HepG2 (cell line): Measurements from ENCODE around the gene ITGB2. TPM values are rescaled to one million over a fixed set of nuclear protein-coding genes. Genes with fewer than 3 reads are reported as not detected.

Source experiments
- AGO1 ChIP-seq: fragments of 200-400 bp; formaldehyde crosslinking; IDR thresholded peaks from 2 replicates; pipeline ENCODE4 v1.6.1; 2017; ENCODE audit warnings: mild to moderate bottlenecking, low read depth, low read length, moderate library complexity; ENCODE audit not compliant: poor library complexity, severe bottlenecking
- ARID2 ChIP-seq: sonication (generic); formaldehyde crosslinking; IDR thresholded peaks from 2 replicates; pipeline ENCODE4 v1.8.1; 2022; ENCODE audit warnings: mild to moderate bottlenecking, missing genetic modification reagents, borderline replicate concordance
- GFI1 ChIP-seq: sonication (generic); formaldehyde crosslinking; IDR thresholded peaks from 2 replicates; pipeline ENCODE4 v1.5.0; 2020; ENCODE audit warnings: missing genetic modification reagents, mild to moderate bottlenecking, borderline replicate concordance
- HMGA1 ChIP-seq: sonication (generic); formaldehyde crosslinking; conservative IDR thresholded peaks from 2 replicates; pipeline ENCODE4 v1.4.0; 2020; ENCODE audit warnings: missing genetic modification reagents
- HNF4A ChIP-seq: sonication (generic); formaldehyde crosslinking; IDR thresholded peaks from 2 replicates; pipeline ENCODE4 v1.4.0; 2020; ENCODE audit warnings: missing genetic modification reagents
- NFKBIZ ChIP-seq: IDR thresholded peaks from 2 replicates; pipeline ENCODE4 v1.6.1; 2018; ENCODE audit warnings: missing genetic modification reagents, missing compliant biosample characterization
- PTBP1 ChIP-seq: fragments of 200-400 bp; formaldehyde crosslinking; IDR thresholded peaks from 2 replicates; pipeline ENCODE4 v1.6.1; 2018; ENCODE audit warnings: low read length, low read depth; ENCODE audit not compliant: poor library complexity, severe bottlenecking
- SNRNP70 ChIP-seq: fragments of 200-400 bp; formaldehyde crosslinking; IDR thresholded peaks from 2 replicates; pipeline ENCODE4 v1.6.1; 2017; ENCODE audit warnings: mild to moderate bottlenecking, low read depth, low read length, moderate library complexity
- SOX6 ChIP-seq, 2 experiments: fragments of 450-650 bp in 1 of 2; sonication (generic) in 1 of 2; formaldehyde crosslinking in 1 of 2; IDR thresholded peaks; 2 replicates each; pipeline versions ENCODE4 v1.4.0 to v1.6.1; 2017 to 2020; ENCODE audit warnings: antibody characterized with exemption in 1 of 2, mild to moderate bottlenecking in 1 of 2, missing genetic modification reagents in 1 of 2
- TOPORS ChIP-seq: sonication (generic); formaldehyde crosslinking; IDR thresholded peaks from 2 replicates; pipeline ENCODE4 v1.8.0; 2023; ENCODE audit warnings: mild to moderate bottlenecking, missing genetic modification reagents
- ZNF354B ChIP-seq: sonication (generic); formaldehyde crosslinking; IDR thresholded peaks from 2 replicates; pipeline ENCODE4 v1.8.0; 2022; ENCODE audit warnings: mild to moderate bottlenecking, missing genetic modification reagents
- ZNF816 ChIP-seq: sonication (generic); formaldehyde crosslinking; IDR thresholded peaks from 2 replicates; pipeline ENCODE4 v1.8.0; 2022; ENCODE audit warnings: missing genetic modification reagents, mild to moderate bottlenecking, borderline replicate concordance
- ZSCAN30 ChIP-seq: sonication (generic); formaldehyde crosslinking; IDR thresholded peaks from 2 replicates; pipeline ENCODE4 v1.5.0; 2020; ENCODE audit warnings: mild to moderate bottlenecking, missing genetic modification reagents
- ZZZ3 ChIP-seq: sonication (generic); formaldehyde crosslinking; IDR thresholded peaks from 2 replicates; pipeline ENCODE4 v1.4.0; 2020; ENCODE audit warnings: missing genetic modification reagents, mild to moderate bottlenecking, borderline replicate concordance
- polyA plus RNA-seq, 8 experiments: library from polyadenylated mRNA; depleted of rRNA in 3 of 8; stranded (reverse) in 7 of 8; unstranded in 1 of 8; fragments of >200 nt; fragmentation: Illumina TruSeq in 4 of 8; extraction: Trizol in 4 of 8; gene quantifications; 2 replicates each; pipeline versions ENCODE4 v1.2.1 to v1.2.3, GENCODE V29; 2011 to 2016; ENCODE audit warnings: low read depth in 4 of 8, missing spikeins in 1 of 8, mixed read lengths in 1 of 8; ENCODE audit not compliant: insufficient read depth in 1 of 8
- total RNA-seq, 5 experiments: library from RNA; depleted of rRNA; stranded (reverse); fragments of >200 nt; fragmentation: Illumina TruSeq; extraction: Trizol; gene quantifications; 2 replicates each; pipeline ENCODE4 v1.2.3, GENCODE V29; 2016; ENCODE audit warnings: low read depth in 1 of 5
- TF ChIP-seq, protein P1 (sequence below): sonication (generic); formaldehyde crosslinking; IDR thresholded peaks from 2 replicates; pipeline ENCODE4 v1.5.1; 2020; ENCODE audit warnings: mild to moderate bottlenecking, missing genetic modification reagents, borderline replicate concordance
- TF ChIP-seq, protein P2 (sequence below): IDR thresholded peaks from 2 replicates; pipeline ENCODE4 v1.6.1; 2012; ENCODE audit warnings: low read length, improper control_type of control experiment
- TF ChIP-seq, protein P3 (sequence below): sonication (generic); formaldehyde crosslinking; IDR thresholded peaks from 2 replicates; pipeline ENCODE4 v1.4.0; 2020; ENCODE audit warnings: mild to moderate bottlenecking, missing genetic modification reagents

ITGB2 gene
- total and polyA plus RNA-seq, 2 of the 13 experiments (the other 11 are each of a cell fraction or from before 2014, with no cell fraction given) = 4.2 to 18.0 TPM

DNA sequence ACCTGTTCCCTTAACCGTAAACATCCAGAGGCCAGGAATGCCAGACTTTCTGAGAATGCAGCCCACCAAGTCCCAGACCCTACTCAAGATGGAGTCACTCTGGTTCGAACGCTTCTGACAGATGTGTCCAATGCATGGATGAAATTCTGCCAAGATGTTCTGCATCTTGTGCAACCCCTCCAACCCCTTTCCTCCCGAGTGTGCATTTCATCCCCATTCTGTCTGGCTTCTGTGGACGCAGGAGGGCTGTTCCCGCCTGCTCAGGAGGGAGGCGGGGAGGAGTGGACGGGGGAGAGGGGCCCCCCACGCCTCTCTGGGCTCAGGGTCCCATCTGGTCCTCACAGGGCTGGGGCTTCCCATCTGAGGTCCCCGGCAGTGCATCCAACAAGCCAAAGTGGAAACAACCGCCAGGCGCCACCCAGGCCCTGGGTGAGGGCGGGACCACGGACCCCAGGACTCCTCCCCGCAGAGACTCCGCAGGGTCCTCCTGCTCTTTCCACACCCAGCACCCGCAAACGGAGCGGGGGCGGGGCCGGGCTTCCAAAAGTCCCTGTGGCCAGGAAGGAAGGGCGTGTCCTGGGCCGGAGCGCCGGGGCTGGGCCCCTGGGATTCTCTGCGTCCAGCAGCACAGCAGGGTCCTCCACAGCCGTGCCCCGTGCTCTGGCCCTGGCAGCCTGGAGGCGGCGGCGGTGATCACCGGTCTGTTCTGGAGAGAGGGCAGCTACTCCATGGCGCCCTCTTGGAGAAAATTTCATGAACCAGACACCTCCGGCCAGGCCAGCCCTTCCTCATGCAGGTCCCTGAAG lies 75.1 kb downstream of the ITGB2 start (continued):
- TF ChIP-seq SOX6 (IDR thresholded peaks at IDR 0.05) = no peak
- TF ChIP-seq SOX6 (CRISPR knock-in tag; IDR thresholded peaks at IDR 0.05) = peak; percentile 41
- TF ChIP-seq ZZZ3 (CRISPR knock-in tag) = no peak
- TF ChIP-seq AGO1 = peak; percentile 95
- no peak for TF ChIP-seq ZNF816
- TF ChIP-seq NFKBIZ (CRISPR knock-in tag) = no peak
- TF ChIP-seq GFI1 (CRISPR knock-in tag) = peak; percentile 51; the same call in 1 of the 2 replicates
- TF ChIP-seq SNRNP70 = no peak
- no peak for TF ChIP-seq ZSCAN30
- TF ChIP-seq, protein P1, sequence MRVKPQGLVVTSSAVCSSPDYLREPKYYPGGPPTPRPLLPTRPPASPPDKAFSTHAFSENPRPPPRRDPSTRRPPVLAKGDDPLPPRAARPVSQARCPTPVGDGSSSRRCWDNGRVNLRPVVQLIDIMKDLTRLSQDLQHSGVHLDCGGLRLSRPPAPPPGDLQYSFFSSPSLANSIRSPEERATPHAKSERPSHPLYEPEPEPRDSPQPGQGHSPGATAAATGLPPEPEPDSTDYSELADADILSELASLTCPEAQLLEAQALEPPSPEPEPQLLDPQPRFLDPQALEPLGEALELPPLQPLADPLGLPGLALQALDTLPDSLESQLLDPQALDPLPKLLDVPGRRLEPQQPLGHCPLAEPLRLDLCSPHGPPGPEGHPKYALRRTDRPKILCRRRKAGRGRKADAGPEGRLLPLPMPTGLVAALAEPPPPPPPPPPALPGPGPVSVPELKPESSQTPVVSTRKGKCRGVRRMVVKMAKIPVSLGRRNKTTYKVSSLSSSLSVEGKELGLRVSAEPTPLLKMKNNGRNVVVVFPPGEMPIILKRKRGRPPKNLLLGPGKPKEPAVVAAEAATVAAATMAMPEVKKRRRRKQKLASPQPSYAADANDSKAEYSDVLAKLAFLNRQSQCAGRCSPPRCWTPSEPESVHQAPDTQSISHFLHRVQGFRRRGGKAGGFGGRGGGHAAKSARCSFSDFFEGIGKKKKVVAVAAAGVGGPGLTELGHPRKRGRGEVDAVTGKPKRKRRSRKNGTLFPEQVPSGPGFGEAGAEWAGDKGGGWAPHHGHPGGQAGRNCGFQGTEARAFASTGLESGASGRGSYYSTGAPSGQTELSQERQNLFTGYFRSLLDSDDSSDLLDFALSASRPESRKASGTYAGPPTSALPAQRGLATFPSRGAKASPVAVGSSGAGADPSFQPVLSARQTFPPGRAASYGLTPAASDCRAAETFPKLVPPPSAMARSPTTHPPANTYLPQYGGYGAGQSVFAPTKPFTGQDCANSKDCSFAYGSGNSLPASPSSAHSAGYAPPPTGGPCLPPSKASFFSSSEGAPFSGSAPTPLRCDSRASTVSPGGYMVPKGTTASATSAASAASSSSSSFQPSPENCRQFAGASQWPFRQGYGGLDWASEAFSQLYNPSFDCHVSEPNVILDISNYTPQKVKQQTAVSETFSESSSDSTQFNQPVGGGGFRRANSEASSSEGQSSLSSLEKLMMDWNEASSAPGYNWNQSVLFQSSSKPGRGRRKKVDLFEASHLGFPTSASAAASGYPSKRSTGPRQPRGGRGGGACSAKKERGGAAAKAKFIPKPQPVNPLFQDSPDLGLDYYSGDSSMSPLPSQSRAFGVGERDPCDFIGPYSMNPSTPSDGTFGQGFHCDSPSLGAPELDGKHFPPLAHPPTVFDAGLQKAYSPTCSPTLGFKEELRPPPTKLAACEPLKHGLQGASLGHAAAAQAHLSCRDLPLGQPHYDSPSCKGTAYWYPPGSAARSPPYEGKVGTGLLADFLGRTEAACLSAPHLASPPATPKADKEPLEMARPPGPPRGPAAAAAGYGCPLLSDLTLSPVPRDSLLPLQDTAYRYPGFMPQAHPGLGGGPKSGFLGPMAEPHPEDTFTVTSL (CRISPR knock-in tag) = no peak
- TF ChIP-seq, protein P2, sequence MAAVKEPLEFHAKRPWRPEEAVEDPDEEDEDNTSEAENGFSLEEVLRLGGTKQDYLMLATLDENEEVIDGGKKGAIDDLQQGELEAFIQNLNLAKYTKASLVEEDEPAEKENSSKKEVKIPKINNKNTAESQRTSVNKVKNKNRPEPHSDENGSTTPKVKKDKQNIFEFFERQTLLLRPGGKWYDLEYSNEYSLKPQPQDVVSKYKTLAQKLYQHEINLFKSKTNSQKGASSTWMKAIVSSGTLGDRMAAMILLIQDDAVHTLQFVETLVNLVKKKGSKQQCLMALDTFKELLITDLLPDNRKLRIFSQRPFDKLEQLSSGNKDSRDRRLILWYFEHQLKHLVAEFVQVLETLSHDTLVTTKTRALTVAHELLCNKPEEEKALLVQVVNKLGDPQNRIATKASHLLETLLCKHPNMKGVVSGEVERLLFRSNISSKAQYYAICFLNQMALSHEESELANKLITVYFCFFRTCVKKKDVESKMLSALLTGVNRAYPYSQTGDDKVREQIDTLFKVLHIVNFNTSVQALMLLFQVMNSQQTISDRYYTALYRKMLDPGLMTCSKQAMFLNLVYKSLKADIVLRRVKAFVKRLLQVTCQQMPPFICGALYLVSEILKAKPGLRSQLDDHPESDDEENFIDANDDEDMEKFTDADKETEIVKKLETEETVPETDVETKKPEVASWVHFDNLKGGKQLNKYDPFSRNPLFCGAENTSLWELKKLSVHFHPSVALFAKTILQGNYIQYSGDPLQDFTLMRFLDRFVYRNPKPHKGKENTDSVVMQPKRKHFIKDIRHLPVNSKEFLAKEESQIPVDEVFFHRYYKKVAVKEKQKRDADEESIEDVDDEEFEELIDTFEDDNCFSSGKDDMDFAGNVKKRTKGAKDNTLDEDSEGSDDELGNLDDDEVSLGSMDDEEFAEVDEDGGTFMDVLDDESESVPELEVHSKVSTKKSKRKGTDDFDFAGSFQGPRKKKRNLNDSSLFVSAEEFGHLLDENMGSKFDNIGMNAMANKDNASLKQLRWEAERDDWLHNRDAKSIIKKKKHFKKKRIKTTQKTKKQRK = no peak
- TF ChIP-seq, protein P3, sequence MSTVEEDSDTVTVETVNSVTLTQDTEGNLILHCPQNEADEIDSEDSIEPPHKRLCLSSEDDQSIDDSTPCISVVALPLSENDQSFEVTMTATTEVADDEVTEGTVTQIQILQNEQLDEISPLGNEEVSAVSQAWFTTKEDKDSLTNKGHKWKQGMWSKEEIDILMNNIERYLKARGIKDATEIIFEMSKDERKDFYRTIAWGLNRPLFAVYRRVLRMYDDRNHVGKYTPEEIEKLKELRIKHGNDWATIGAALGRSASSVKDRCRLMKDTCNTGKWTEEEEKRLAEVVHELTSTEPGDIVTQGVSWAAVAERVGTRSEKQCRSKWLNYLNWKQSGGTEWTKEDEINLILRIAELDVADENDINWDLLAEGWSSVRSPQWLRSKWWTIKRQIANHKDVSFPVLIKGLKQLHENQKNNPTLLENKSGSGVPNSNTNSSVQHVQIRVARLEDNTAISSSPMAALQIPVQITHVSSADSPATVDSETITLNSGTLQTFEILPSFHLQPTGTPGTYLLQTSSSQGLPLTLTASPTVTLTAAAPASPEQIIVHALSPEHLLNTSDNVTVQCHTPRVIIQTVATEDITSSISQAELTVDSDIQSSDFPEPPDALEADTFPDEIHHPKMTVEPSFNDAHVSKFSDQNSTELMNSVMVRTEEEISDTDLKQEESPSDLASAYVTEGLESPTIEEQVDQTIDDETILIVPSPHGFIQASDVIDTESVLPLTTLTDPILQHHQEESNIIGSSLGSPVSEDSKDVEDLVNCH (CRISPR knock-in tag) = no peak
- TF ChIP-seq HMGA1 (CRISPR knock-in tag) = no peak
- TF ChIP-seq ARID2 = no peak
- TF ChIP-seq TOPORS (CRISPR knock-in tag) = no peak
- no peak for TF ChIP-seq ZNF354B (CRISPR knock-in tag)
- no peak for TF ChIP-seq PTBP1
- no peak for TF ChIP-seq HNF4A (CRISPR knock-in tag)
